Esophagus mucosa (tissue), 1 donor: ENCODE data around the gene SIRT5. TPM values are rescaled to one million over a fixed set of nuclear protein-coding genes. Genes with fewer than 3 reads are reported as not detected.

Experiments
- ATAC-seq: fragments of 200-7000 bp; cut with Tn5 transposase; one replicate; pipeline ENCODE4 v1.9.1; 2020
- total RNA-seq: library from RNA; stranded (reverse); gene quantifications from one replicate; pipeline ENCODE4 v1.2.4, GENCODE V29; 2023
- donor health status: DM: yes; HTN: yes; CAD: no.

Gene SIRT5
- 7.2 TPM for total RNA-seq

GRCh38 chr6:13574571-13575376 lies at the start of gene SIRT5:
Gene SIRT5 (plus strand): TSS chr6:13574601. CDS start chr6:13584111, 9,510 bp downstream.
- ATAC-seq = peak; percentile 83

GRCh38 chr6:13524801-13525508 lies 49.4 kb upstream of the SIRT5 start:
- no peak for ATAC-seq

- ATAC-seq = no peak
Measured at GRCh38 chr6:13526357-13526726, 48.1 kb upstream of the SIRT5 start.

- ATAC-seq = peak; percentile 72
Measured at GRCh38 chr6:13526727-13527670, 47.4 kb upstream of the SIRT5 start.

GRCh38 chr6:13527671-13528056 lies 46.7 kb upstream of the SIRT5 start:
- ATAC-seq = no peak

GRCh38 chr6:13528232-13528631 lies 46.2 kb upstream of the SIRT5 start:
- no peak for ATAC-seq

- no peak for ATAC-seq
Measured at GRCh38 chr6:13528777-13529343, 45.5 kb upstream of the SIRT5 start.

- no peak for ATAC-seq
Measured at GRCh38 chr6:13531956-13532355, 42.4 kb upstream of the SIRT5 start.

- ATAC-seq = no peak
Measured at GRCh38 chr6:13534536-13534935, 39.9 kb upstream of the SIRT5 start.

- ATAC-seq = no peak
Measured at GRCh38 chr6:13535306-13535705, 39.1 kb upstream of the SIRT5 start.

- no peak for ATAC-seq
Measured at GRCh38 chr6:13536796-13537526, 37.4 kb upstream of the SIRT5 start.

- ATAC-seq = no peak
Measured at GRCh38 chr6:13537527-13537897, 36.9 kb upstream of the SIRT5 start.

GRCh38 chr6:13538084-13538483 lies 36.3 kb upstream of the SIRT5 start:
- peak; percentile 44 for ATAC-seq

GRCh38 chr6:13538600-13538999 lies 35.8 kb upstream of the SIRT5 start:
- ATAC-seq = no peak

GRCh38 chr6:13539572-13539971 lies 34.8 kb upstream of the SIRT5 start:
- no peak for ATAC-seq

- no peak for ATAC-seq
Measured at GRCh38 chr6:13541496-13541895, 32.9 kb upstream of the SIRT5 start.

GRCh38 chr6:13544454-13545186 lies 29.8 kb upstream of the SIRT5 start:
- no peak for ATAC-seq

GRCh38 chr6:13545885-13546284 lies 28.5 kb upstream of the SIRT5 start:
- no peak for ATAC-seq

GRCh38 chr6:13548500-13549210 lies 25.7 kb upstream of the SIRT5 start:
- ATAC-seq = no peak

GRCh38 chr6:13550656-13551055 lies 23.7 kb upstream of the SIRT5 start:
- ATAC-seq = no peak

- no peak for ATAC-seq
Measured at GRCh38 chr6:13553646-13554045, 20.8 kb upstream of the SIRT5 start.
